ENCODE data around the gene TRA2B. TPM values are rescaled to one million over a fixed set of nuclear protein-coding genes. Genes with fewer than 3 reads are reported as not detected.

The TRA2B gene
- polyA plus RNA-seq, 1 donor from 2014 or later = 637 TPM

GRCh38 chr3:185978516-185978915 is 40.7 kb upstream of the TRA2B start:
- no peaks in the 10 kb centered on the region for H3K9me2 ChIP-seq (ENCODE audit: insufficient read depth, low read length)
- H4K20me1 ChIP-seq (ENCODE audit: insufficient read depth) = no peaks in the 10 kb centered on the region
- H3K27me3 ChIP-seq (ENCODE audit: insufficient read depth, low read depth, low read length) = no peaks in the 10 kb centered on the region
- H3K79me2 ChIP-seq (replicated peaks; ENCODE audit: insufficient read depth, low read length) = no peaks in the 10 kb centered on the region
- no peaks in the 10 kb centered on the region for H3K9me3 ChIP-seq (ENCODE audit: low read length)
- TF ChIP-seq REST (IDR thresholded peaks at IDR 0.05; ENCODE audit: borderline replicate concordance) = no peak
- no peak for TF ChIP-seq TAF1 (IDR thresholded peaks at IDR 0.05; ENCODE audit: low read depth)
- no peak for TF ChIP-seq CTCF (IDR thresholded peaks at IDR 0.05; ENCODE audit: poor library complexity, severe bottlenecking)
- TF ChIP-seq EZH2 (IDR thresholded peaks at IDR 0.05; ENCODE audit: borderline replicate concordance, insufficient read depth, low read length, poor library complexity, severe bottlenecking) = no peak
- TF ChIP-seq EP300 (conservative IDR thresholded peaks at IDR 0.05; ENCODE audit: poor library complexity, severe bottlenecking) = no peak
- no peak for TF ChIP-seq POLR2AphosphoS5 (IDR thresholded peaks at IDR 0.05)
- TF ChIP-seq MXI1 (conservative IDR thresholded peaks at IDR 0.05; ENCODE audit: poor library complexity, severe bottlenecking) = no peak
- TF ChIP-seq RAD21 (conservative IDR thresholded peaks at IDR 0.05) = no peak
- TF ChIP-seq SMC3 (conservative IDR thresholded peaks at IDR 0.05; ENCODE audit: poor library complexity) = no peak
- no peak overlapping the region for H3K27ac ChIP-seq (ENCODE audit: low read length)
- H3K36me3 ChIP-seq (ENCODE audit: insufficient read depth, low read length) = no peaks in the 10 kb centered on the region
- H3K4me3 ChIP-seq (ENCODE audit: low read length) = no peak overlapping the region
- no peak overlapping the region for H3K4me2 ChIP-seq (ENCODE audit: low read length)
- no peak overlapping the region for H3K9ac ChIP-seq (ENCODE audit: low read length)
- H3F3A ChIP-seq (ENCODE audit: insufficient read depth, low read length, poor library complexity, severe bottlenecking) = no peaks in the 10 kb centered on the region
- no peak overlapping the region for H2AFZ ChIP-seq (ENCODE audit: low read depth, low read length)

- Histone ChIP-seq H3K9ac (ENCODE audit: low read length) (no peak overlapping the region), H3K9me3 (ENCODE audit: low read length) (no peaks in the 10 kb centered on the region), H2AFZ (ENCODE audit: low read depth, low read length) (no peak overlapping the region), H3K4me2 (ENCODE audit: low read length) (no peak overlapping the region), H4K20me1 (ENCODE audit: insufficient read depth) (no peaks in the 10 kb centered on the region), H3K27ac (ENCODE audit: low read length) (no peak overlapping the region), H3K4me3 (ENCODE audit: low read length) (no peak overlapping the region), H3F3A (ENCODE audit: insufficient read depth, low read length, poor library complexity, severe bottlenecking) (no peaks in the 10 kb centered on the region), H3K79me2 (replicated peaks; ENCODE audit: insufficient read depth, low read length) (no peaks in the 10 kb centered on the region), H3K36me3 (ENCODE audit: insufficient read depth, low read length) (no peaks in the 10 kb centered on the region), H3K27me3 (ENCODE audit: insufficient read depth, low read depth, low read length) (no peaks in the 10 kb centered on the region), H3K9me2 (ENCODE audit: insufficient read depth, low read length) (no peaks in the 10 kb centered on the region)
- no peak for TF ChIP-seq TAF1 (IDR thresholded peaks at IDR 0.05; ENCODE audit: low read depth)
- TF ChIP-seq RAD21 (conservative IDR thresholded peaks at IDR 0.05) = no peak
- no peak for TF ChIP-seq MXI1 (conservative IDR thresholded peaks at IDR 0.05; ENCODE audit: poor library complexity, severe bottlenecking)
- TF ChIP-seq REST (IDR thresholded peaks at IDR 0.05; ENCODE audit: borderline replicate concordance) = no peak
- TF ChIP-seq EZH2 (IDR thresholded peaks at IDR 0.05; ENCODE audit: borderline replicate concordance, insufficient read depth, low read length, poor library complexity, severe bottlenecking) = no peak
- TF ChIP-seq CTCF (IDR thresholded peaks at IDR 0.05; ENCODE audit: poor library complexity, severe bottlenecking) = peak; percentile 7
Measured at GRCh38 chr3:185977679-185978040, 39.8 kb upstream of the TRA2B start.
